ENCODE data around the gene SHC3. TPM values are rescaled to one million over a fixed set of nuclear protein-coding genes. Genes with fewer than 3 reads are reported as not detected.

The SHC3 gene
- total and polyA plus RNA-seq, 2 donors (not counting 3 experiments of a cell fraction or from before 2014, with no cell fraction given): 1.0 to 2.0 TPM

GRCh38 chr9:89115426-89115825 is 63.2 kb downstream of the SHC3 start:
- DNase-seq (ENCODE audit: low read depth, low spot score) (no peak), FAIRE-seq (no peak)
- ChIA-PET CTCF (no interaction called here), POLR2A (no interaction called here)
- intact Hi-C loops (cut with micrococcal nuclease) (no loop called here), dilution Hi-C loops (cut with MboI; ENCODE audit: extremely low pct_ligation_motif_present, low sequenced_read_pairs) (no loop called here)
- no peaks in the 10 kb centered on the region for H4K20me1 ChIP-seq (replicated peaks; ENCODE audit: control insufficient read depth, extremely low read depth, insufficient read depth, low read length)
- no peak overlapping the region for H3K4me3 ChIP-seq (replicated peaks in 1 of 3; ENCODE audit: insufficient read depth in 1 of 3, low read depth in 1 of 3, low read length in 3 of 3)
- TF ChIP-seq EZH2 (IDR thresholded peaks at IDR 0.05; ENCODE audit: borderline replicate concordance, low read depth, low read length, severe bottlenecking): no peak
- TF ChIP-seq CTCF (IDR thresholded peaks at IDR 0.05; ENCODE audit: extremely low read depth in 1 of 2, insufficient read depth in 1 of 2, low read depth in 1 of 2, low read length in 2 of 2): no peak
- TF ChIP-seq FOS (IDR thresholded peaks at IDR 0.05; ENCODE audit: borderline replicate concordance, insufficient read depth, low read length): no peak
- TF ChIP-seq MAX (IDR thresholded peaks at IDR 0.05; ENCODE audit: insufficient read depth, insufficient read length): no peak
- TF ChIP-seq JUN (IDR thresholded peaks at IDR 0.05; ENCODE audit: borderline replicate concordance, insufficient read depth, insufficient read length, low read depth): no peak
- no peak for TF ChIP-seq GATA2 (IDR thresholded peaks at IDR 0.05; ENCODE audit: insufficient read depth, insufficient read length, low read depth, low read length)
- BruUV-seq (replicated peaks): no TSS peak
- H3K4me2 ChIP-seq (ENCODE audit: insufficient read depth, low read length): no peak overlapping the region
- no peak overlapping the region for H2AFZ ChIP-seq (ENCODE audit: low read depth, low read length)
- H3K9me3 ChIP-seq (replicated peaks; ENCODE audit: control insufficient read depth, insufficient read depth, low read length): no peaks in the 10 kb centered on the region
- H3K27me3 ChIP-seq (ENCODE audit: control insufficient read depth in 2 of 2, insufficient read depth in 2 of 2, low read length in 2 of 2): no peaks in the 10 kb centered on the region
- no peaks in the 10 kb centered on the region for H3K79me2 ChIP-seq (ENCODE audit: control insufficient read depth, insufficient read depth, low read length)
- H3K4me1 ChIP-seq (ENCODE audit: control insufficient read depth, extremely low read depth, insufficient read depth, low read length): no peaks in the 10 kb centered on the region
- no peaks in the 10 kb centered on the region for H3K9me1 ChIP-seq (replicated peaks; ENCODE audit: control insufficient read depth, extremely low read depth, insufficient read depth, low read length)
- no peak overlapping the region for H3K27ac ChIP-seq (ENCODE audit: insufficient read depth, low read depth, low read length)
- H3K9ac ChIP-seq (replicated peaks; ENCODE audit: extremely low read depth, insufficient read depth, low read length): no peak overlapping the region
- H3K36me3 ChIP-seq (ENCODE audit: control insufficient read depth in 2 of 2, extremely low read depth in 1 of 2, insufficient read depth in 2 of 2, low read length in 2 of 2): no peaks in the 10 kb centered on the region
